ENCODE data around the gene ATXN1. TPM values are rescaled to one million over a fixed set of nuclear protein-coding genes. Genes with fewer than 3 reads are reported as not detected.

Gene ATXN1
- total RNA-seq, 1 experiment from 2014 or later: 27.0 TPM

DNA sequence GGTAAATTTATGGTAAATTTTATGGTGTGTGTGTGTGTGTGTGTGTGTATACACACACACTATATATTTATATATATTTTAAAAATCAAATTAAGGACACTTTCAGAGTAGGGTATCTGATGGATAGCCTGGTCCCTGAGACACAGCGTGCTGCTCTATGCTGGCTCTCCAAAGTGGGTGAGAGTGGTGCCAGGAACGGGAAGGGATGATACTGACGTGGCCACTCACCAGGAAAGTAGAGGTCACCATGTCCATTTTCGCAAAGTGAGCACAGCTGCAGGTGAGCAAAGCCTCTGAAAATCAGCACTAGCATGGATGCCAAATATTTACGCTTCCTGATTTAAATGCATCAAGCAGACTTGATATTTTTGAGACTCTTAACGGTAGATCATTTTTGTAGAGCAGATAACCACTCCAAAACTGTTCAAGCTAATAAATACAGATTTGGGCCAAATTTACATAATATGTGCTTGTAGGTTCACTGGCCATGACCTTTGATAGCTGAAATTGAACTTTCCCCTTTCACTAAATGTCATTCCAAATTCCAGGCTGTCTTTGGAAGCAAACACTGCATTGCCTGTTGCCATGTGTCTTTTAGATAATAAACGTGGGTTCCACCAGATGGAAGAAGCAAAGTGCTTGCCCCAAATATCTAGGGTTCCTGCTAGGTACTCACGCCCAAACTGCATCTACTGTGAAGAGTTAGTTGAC, 116.6 kb downstream of the ATXN1 start:
- CTCF ChIA-PET: no interaction called here
- no peak for ATAC-seq
- H3K27ac ChIP-seq (ENCODE audit: low read length): no peak overlapping the region
- H3F3A ChIP-seq (ENCODE audit: low read length, unreplicated experiment): no peaks in the 10 kb centered on the region
- H4K20me1 ChIP-seq (ENCODE audit: low read length): no peaks in the 10 kb centered on the region
- BruUV-seq (replicated peaks): no TSS peak
- no peaks in the 10 kb centered on the region for H3K79me2 ChIP-seq (ENCODE audit: low read length)
- H3K36me3 ChIP-seq (ENCODE audit: low read depth, low read length): no peaks in the 10 kb centered on the region
- H3K4me2 ChIP-seq (ENCODE audit: low read length): no peak overlapping the region
- H2AFZ ChIP-seq (ENCODE audit: low read length): no peak overlapping the region
- DNase-seq: no peak
- H3K9me3 ChIP-seq (ENCODE audit: low read length): no peaks in the 10 kb centered on the region
- no peak overlapping the region for H3K9ac ChIP-seq (ENCODE audit: low read length)
- H3K27me3 ChIP-seq (ENCODE audit: low read length): no peaks in the 10 kb centered on the region
- no peak for TF ChIP-seq EZH2 (IDR thresholded peaks at IDR 0.05; ENCODE audit: low read length, unreplicated experiment)
- no peak for TF ChIP-seq EZH2phosphoT487 (IDR thresholded peaks at IDR 0.05; ENCODE audit: borderline replicate concordance, low read length)
- TF ChIP-seq, protein P1, sequence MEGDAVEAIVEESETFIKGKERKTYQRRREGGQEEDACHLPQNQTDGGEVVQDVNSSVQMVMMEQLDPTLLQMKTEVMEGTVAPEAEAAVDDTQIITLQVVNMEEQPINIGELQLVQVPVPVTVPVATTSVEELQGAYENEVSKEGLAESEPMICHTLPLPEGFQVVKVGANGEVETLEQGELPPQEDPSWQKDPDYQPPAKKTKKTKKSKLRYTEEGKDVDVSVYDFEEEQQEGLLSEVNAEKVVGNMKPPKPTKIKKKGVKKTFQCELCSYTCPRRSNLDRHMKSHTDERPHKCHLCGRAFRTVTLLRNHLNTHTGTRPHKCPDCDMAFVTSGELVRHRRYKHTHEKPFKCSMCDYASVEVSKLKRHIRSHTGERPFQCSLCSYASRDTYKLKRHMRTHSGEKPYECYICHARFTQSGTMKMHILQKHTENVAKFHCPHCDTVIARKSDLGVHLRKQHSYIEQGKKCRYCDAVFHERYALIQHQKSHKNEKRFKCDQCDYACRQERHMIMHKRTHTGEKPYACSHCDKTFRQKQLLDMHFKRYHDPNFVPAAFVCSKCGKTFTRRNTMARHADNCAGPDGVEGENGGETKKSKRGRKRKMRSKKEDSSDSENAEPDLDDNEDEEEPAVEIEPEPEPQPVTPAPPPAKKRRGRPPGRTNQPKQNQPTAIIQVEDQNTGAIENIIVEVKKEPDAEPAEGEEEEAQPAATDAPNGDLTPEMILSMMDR (conservative IDR thresholded peaks at IDR 0.05; ENCODE audit: low read depth, low read length): no peak
- no peak overlapping the region for H3K4me3 ChIP-seq (ENCODE audit: low read length)
- intact Hi-C loops (cut with micrococcal nuclease): no loop called here
- peaks cover 5% of the 10 kb centered on the region for H3K4me1 ChIP-seq (ENCODE audit: insufficient read depth, low read length)
- POLR2A ChIA-PET (ENCODE audit: unreplicated experiment): no interaction called here
- H3K9me2 ChIP-seq (replicated peaks; ENCODE audit: low read length): no peaks in the 10 kb centered on the region

DNA sequence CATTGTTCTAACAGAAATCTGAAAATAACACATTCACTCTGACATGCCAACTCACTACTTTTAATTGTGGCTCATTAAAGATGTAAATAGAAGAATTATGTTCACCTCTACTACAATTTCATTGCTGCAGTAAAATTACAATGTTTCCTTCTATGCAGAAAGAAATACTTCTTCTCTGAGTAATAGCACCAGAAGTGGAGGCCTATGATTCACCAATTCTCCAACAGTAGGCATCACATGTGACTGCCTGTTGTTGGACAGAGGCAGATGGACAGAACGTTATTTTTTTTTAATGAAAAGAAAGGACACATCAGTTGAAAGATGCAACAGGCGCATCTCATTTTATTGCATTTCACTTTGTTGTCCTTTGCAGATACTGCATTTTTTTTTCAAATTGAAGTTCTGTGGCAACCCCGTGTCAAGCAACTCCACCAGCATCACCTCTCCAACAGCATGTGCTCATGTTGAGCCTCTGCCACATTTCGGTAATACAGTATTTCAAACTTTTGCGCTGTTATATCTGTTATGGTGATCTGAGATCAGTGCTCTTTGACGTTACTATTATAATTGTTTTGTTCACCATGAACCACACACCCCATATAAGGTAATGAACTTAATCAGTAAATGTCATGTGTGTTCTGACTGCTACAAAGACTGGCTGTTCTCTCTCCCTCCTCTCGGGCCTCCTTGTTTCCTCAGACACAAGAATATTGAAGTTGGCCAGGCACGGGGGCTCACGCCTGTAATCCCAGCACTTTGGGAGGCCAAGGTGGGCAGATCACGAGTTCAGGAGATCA, 121.4 kb downstream of the ATXN1 start:
- no peaks in the 10 kb centered on the region for H3K9me3 ChIP-seq (ENCODE audit: low read length)
- no peaks in the 10 kb centered on the region for H4K20me1 ChIP-seq (ENCODE audit: low read length)
- H3K79me2 ChIP-seq (ENCODE audit: low read length): no peaks in the 10 kb centered on the region
- intact Hi-C loops (cut with micrococcal nuclease): loop anchor here (1.0 to 5.0 kb wide), 3 partner anchors 29 to 72 kb away; no protein-coding TSS in a partner anchor
- no peaks in the 10 kb centered on the region for H3K9me2 ChIP-seq (replicated peaks; ENCODE audit: low read length)
- DNase-seq (peak; percentile 92), ATAC-seq (peak; percentile 82)
- peak overlapping the region; percentile 85 for H3K27ac ChIP-seq (ENCODE audit: low read length)
- TF ChIP-seq EZH2 (IDR thresholded peaks at IDR 0.05; ENCODE audit: low read length, unreplicated experiment): no peak
- TF ChIP-seq, protein P1 (conservative IDR thresholded peaks at IDR 0.05; ENCODE audit: low read depth, low read length): no peak
- BruUV-seq (replicated peaks): no TSS peak
- peak overlapping the region; percentile 32; the same call in 1 of the 2 replicates for H3K9ac ChIP-seq (ENCODE audit: low read length)
- peaks cover 43% of the 10 kb centered on the region for H3K4me1 ChIP-seq (ENCODE audit: insufficient read depth, low read length)
- peak overlapping the region; percentile 12 for H3K4me2 ChIP-seq (ENCODE audit: low read length)
- H3K27me3 ChIP-seq (ENCODE audit: low read length): no peaks in the 10 kb centered on the region
- POLR2A ChIA-PET (ENCODE audit: unreplicated experiment): interaction anchor here (0.5 kb wide), 1 partner anchor 128 kb away, joined by 3 read pairs; no protein-coding TSS in a partner anchor
- CTCF ChIA-PET: no interaction called here
- no peak overlapping the region for H3K4me3 ChIP-seq (ENCODE audit: low read length)
- H3K36me3 ChIP-seq (ENCODE audit: low read depth, low read length): no peaks in the 10 kb centered on the region
- no peak overlapping the region for H2AFZ ChIP-seq (ENCODE audit: low read length)
- H3F3A ChIP-seq (ENCODE audit: low read length, unreplicated experiment): no peaks in the 10 kb centered on the region

Data from PC-3 (cell line).